Activated T-helper 1 cell treated with anti-CD3 and anti-CD28 coated beads, Interleukin-12 subunit alpha, Interleukin-12 subunit beta, Interleukin-2, Interleukin-4 antibody, amounts not matched to agents 30 ng/mL and 10 ng/mL and 1 ng/mL, durations not matched to agents 14 hours and 24 hours and 36 hours (primary cell): ENCODE results near the gene AKR1C2. TPM values are rescaled to one million over a fixed set of nuclear protein-coding genes. Genes with fewer than 3 reads are reported as not detected.

ENCODE experiments used
- DNase-seq: peaks from one replicate; pipeline ENCODE4 v3.0.0; 2021; ENCODE audit warnings: low spot score
- H3K27ac Mint-ChIP-seq: one replicate; pipeline ENCODE4 v1.8.0; 2021; ENCODE audit warnings: mild to moderate bottlenecking, mixed read lengths
- H3K27me3 Mint-ChIP-seq: one replicate; pipeline ENCODE4 v1.8.0; 2022; ENCODE audit warnings: mild to moderate bottlenecking, moderate library complexity, mixed read lengths; ENCODE audit not compliant: insufficient read depth
- H3K36me3 Mint-ChIP-seq: one replicate; pipeline ENCODE4 v1.8.0; 2021; ENCODE audit warnings: low read depth, mixed read lengths
- H3K4me1 Mint-ChIP-seq: one replicate; pipeline ENCODE4 v1.8.0; 2021; ENCODE audit warnings: low read depth, mixed read lengths
- H3K4me3 Mint-ChIP-seq: one replicate; pipeline ENCODE4 v1.8.0; 2021; ENCODE audit warnings: mild to moderate bottlenecking, moderate library complexity, mixed read lengths
- H3K9me3 Mint-ChIP-seq: one replicate; pipeline ENCODE4 v1.8.0; 2021; ENCODE audit warnings: mixed read lengths
- intact Hi-C: fragments of 100-400 bp; cut with micrococcal nuclease; formaldehyde crosslinking; loops from one replicate; pipeline ENCODE4 v1.15.1; 2024
- total RNA-seq: library from RNA; stranded (reverse); gene quantifications from 2 replicates; pipeline ENCODE4 v1.2.3, GENCODE V29; 2022

The AKR1C2 gene
- total RNA-seq, 1 donor from 2014 or later = not detected

- DNase-seq = no peak
- Mint-ChIP-seq H3K4me3 (no peak overlapping the region), H3K9me3 (no peaks in the 10 kb centered on the region), H3K27me3 (no peaks in the 10 kb centered on the region), H3K27ac (no peak overlapping the region), H3K4me1 (no peaks in the 10 kb centered on the region), H3K36me3 (no peaks in the 10 kb centered on the region)
- intact Hi-C loops = no loop called here
Measured at GRCh38 chr10:4939224-4940072, 64.2 kb downstream of the AKR1C2 start.

Other genes starting within 250 kb of the AKR1C2 start
- gene AKR1E2, start 177.7 kb downstream of the AKR1C2 start, total RNA-seq = 6.2 and 6.6 TPM in 2 replicates
- gene AKR1C1, start 40.4 kb downstream of the AKR1C2 start, total RNA-seq = 0.29 and 0.37 TPM in 2 replicates
- gene AKR1C3, start 90.6 kb upstream of the AKR1C2 start, total RNA-seq = 0.26 TPM in 1 of 2 replicates, not detected in the other
- 0.22 and 0.34 TPM in 2 replicates for gene AKR1C8, start 181.3 kb upstream of the AKR1C2 start, total RNA-seq
- gene AKR1C4, start 193.0 kb upstream of the AKR1C2 start, total RNA-seq = not detected in 2 replicates